GF-D8 (cell line): ENCODE measurements around the gene ZPBP2.
A peak's percentile ranks its signal among the peaks of the same experiment; 100 is the strongest.
"Not testable (repeated sequence)": the region's sequence is repeated elsewhere in the genome, so short reads cannot be mapped to it uniquely, and the experiment has no call there.

Experiments
- DNase-seq: peaks from one replicate; lab custom pipeline; 2025; lab: John Stamatoyannopoulos, UW

Gene ZPBP2

GRCh38 chr17:39855911-39856649 is 11.9 kb upstream of the ZPBP2 start:
- DNase-seq: not testable (repeated sequence)

GRCh38 chr17:39861235-39861634 is 6.8 kb upstream of the ZPBP2 start:
- no peak for DNase-seq

GRCh38 chr17:39863244-39863917 is 4.6 kb upstream of the ZPBP2 start:
- no peak for DNase-seq

- DNase-seq: peak; percentile 21
Measured at GRCh38 chr17:39863918-39864746, 3.9 kb upstream of the ZPBP2 start, which contains the start of gene IKZF3. TSS of gene IKZF3 (minus strand) at chr17:39864312. CDS start at chr17:39864126, 186 bp downstream.

- DNase-seq: no peak
Measured at GRCh38 chr17:39866013-39866730, 1.8 kb upstream of the ZPBP2 start.

- no peak for DNase-seq
Measured at GRCh38 chr17:39867084-39867879, 720 bp upstream of the ZPBP2 start.

GRCh38 chr17:39868554-39868942 is 546 bp downstream of the ZPBP2 start:
- no peak for DNase-seq

- no peak for DNase-seq
Measured at GRCh38 chr17:39870776-39871175, 2.8 kb downstream of the ZPBP2 start.

- DNase-seq: no peak
Measured at GRCh38 chr17:39871801-39872200, 3.8 kb downstream of the ZPBP2 start.

GRCh38 chr17:39872751-39873150 is 4.7 kb downstream of the ZPBP2 start:
- DNase-seq: no peak

GRCh38 chr17:39886102-39886501 is 18.1 kb downstream of the ZPBP2 start:
- DNase-seq: not testable (repeated sequence)

GRCh38 chr17:39887078-39887477 is 19.1 kb downstream of the ZPBP2 start:
- DNase-seq: no peak

GRCh38 chr17:39889200-39889599 is 21.2 kb downstream of the ZPBP2 start:
- no peak for DNase-seq

- peak; percentile 74 for DNase-seq
Measured at GRCh38 chr17:39894681-39895376, 26.8 kb downstream of the ZPBP2 start.

- no peak for DNase-seq
Measured at GRCh38 chr17:39898088-39898487, 30.1 kb downstream of the ZPBP2 start.

- DNase-seq: no peak
Measured at GRCh38 chr17:39899215-39899614, 31.2 kb downstream of the ZPBP2 start.

GRCh38 chr17:39902027-39902426 is 34.0 kb downstream of the ZPBP2 start:
- not testable (repeated sequence) for DNase-seq

GRCh38 chr17:39903158-39903884 is 35.3 kb downstream of the ZPBP2 start:
- DNase-seq: peak; percentile 91

GRCh38 chr17:39904990-39905288 is 36.9 kb downstream of the ZPBP2 start:
- no peak for DNase-seq

GRCh38 chr17:39908789-39909352 is 40.9 kb downstream of the ZPBP2 start:
- no peak for DNase-seq
